Measurements from ENCODE around the gene PLS3.
"Not testable (repeated sequence)": the region's sequence is repeated elsewhere in the genome, so short reads cannot be mapped to it uniquely, and the experiment has no call there.

PLS3 gene

GRCh38 chrX:115639334-115639880 lies 78.4 kb downstream of the PLS3 start:
- H3K36me3 ChIP-seq (ENCODE audit: control insufficient read depth, insufficient read depth, low read length), result peaks cover 41% of the 10 kb centered on the region
- H3K4me3 ChIP-seq (ENCODE audit: extremely low read depth, insufficient read depth, low read length, poor library complexity, severe bottlenecking), result no peak overlapping the region
- H3K4me1 ChIP-seq (ENCODE audit: control insufficient read depth, insufficient read depth, low read length, poor library complexity, severe bottlenecking), result no peaks in the 10 kb centered on the region
- no peaks in the 10 kb centered on the region for H3K9me3 ChIP-seq (ENCODE audit: control insufficient read depth, low read length)
- H3K27ac ChIP-seq (ENCODE audit: low read depth, low read length, severe bottlenecking), result no peak overlapping the region
- WGBS, 2 experiments (ENCODE audit: insufficient coverage in 2 of 2), result 80 to 100% methylated on average over 1 to 2 of the region's 5 CpGs

GRCh38 chrX:115642311-115642710 lies 81.3 kb downstream of the PLS3 start:
- WGBS, 2 experiments (ENCODE audit: insufficient coverage in 2 of 2), result 60% methylated on average over 1 of the region's 2 CpGs; no CpG with 5 or more reads in 1 of the 2 experiments
- H3K4me3 ChIP-seq (ENCODE audit: extremely low read depth, insufficient read depth, low read length, poor library complexity, severe bottlenecking), result no peak overlapping the region
- H3K27ac ChIP-seq (ENCODE audit: low read depth, low read length, severe bottlenecking), result peak overlapping the region; percentile 31
- peaks cover 38% of the 10 kb centered on the region for H3K36me3 ChIP-seq (ENCODE audit: control insufficient read depth, insufficient read depth, low read length)
- H3K4me1 ChIP-seq (ENCODE audit: control insufficient read depth, insufficient read depth, low read length, poor library complexity, severe bottlenecking), result no peaks in the 10 kb centered on the region
- no peaks in the 10 kb centered on the region for H3K9me3 ChIP-seq (ENCODE audit: control insufficient read depth, low read length)

- Histone ChIP-seq H3K4me3 (ENCODE audit: extremely low read depth, insufficient read depth, low read length, poor library complexity, severe bottlenecking) (no peak overlapping the region), H3K9me3 (ENCODE audit: control insufficient read depth, low read length) (no peaks in the 10 kb centered on the region), H3K36me3 (ENCODE audit: control insufficient read depth, insufficient read depth, low read length) (peaks cover 39% of the 10 kb centered on the region), H3K4me1 (ENCODE audit: control insufficient read depth, insufficient read depth, low read length, poor library complexity, severe bottlenecking) (no peaks in the 10 kb centered on the region), H3K27ac (ENCODE audit: low read depth, low read length, severe bottlenecking) (no peak overlapping the region)
- 80% methylated on average over 1 of the region's 5 CpGs; no CpG with 5 or more reads in 1 of the 2 experiments for WGBS, 2 experiments (ENCODE audit: insufficient coverage in 2 of 2)
Measured at GRCh38 chrX:115642895-115643530, 82.0 kb downstream of the PLS3 start.

GRCh38 chrX:115644397-115644796 lies 83.4 kb downstream of the PLS3 start:
- H3K9me3 ChIP-seq (ENCODE audit: control insufficient read depth, low read length); H3K4me3 ChIP-seq (ENCODE audit: extremely low read depth, insufficient read depth, low read length, poor library complexity, severe bottlenecking); H3K27ac ChIP-seq (ENCODE audit: low read depth, low read length, severe bottlenecking); H3K4me1 ChIP-seq (ENCODE audit: control insufficient read depth, insufficient read depth, low read length, poor library complexity, severe bottlenecking): not testable (repeated sequence)
- peaks cover 48% of the 10 kb centered on the region for H3K36me3 ChIP-seq (ENCODE audit: control insufficient read depth, insufficient read depth, low read length)
- WGBS, 2 experiments (ENCODE audit: insufficient coverage in 2 of 2), result no CpG with 5 or more reads among the region's 5 CpGs

- Histone ChIP-seq H3K36me3 (ENCODE audit: control insufficient read depth, insufficient read depth, low read length) (peaks cover 54% of the 10 kb centered on the region), H3K4me1 (ENCODE audit: control insufficient read depth, insufficient read depth, low read length, poor library complexity, severe bottlenecking) (no peaks in the 10 kb centered on the region), H3K4me3 (ENCODE audit: extremely low read depth, insufficient read depth, low read length, poor library complexity, severe bottlenecking) (no peak overlapping the region), H3K9me3 (ENCODE audit: control insufficient read depth, low read length) (no peaks in the 10 kb centered on the region), H3K27ac (ENCODE audit: low read depth, low read length, severe bottlenecking) (no peak overlapping the region)
- 80 to 83% methylated on average over 1 to 2 of the region's 5 CpGs for WGBS, 2 experiments (ENCODE audit: insufficient coverage in 2 of 2)
Measured at GRCh38 chrX:115649461-115650063, 88.6 kb downstream of the PLS3 start.

GRCh38 chrX:115650449-115650848 lies 89.5 kb downstream of the PLS3 start:
- Histone ChIP-seq H3K4me1 (ENCODE audit: control insufficient read depth, insufficient read depth, low read length, poor library complexity, severe bottlenecking) (no peaks in the 10 kb centered on the region), H3K4me3 (ENCODE audit: extremely low read depth, insufficient read depth, low read length, poor library complexity, severe bottlenecking) (no peak overlapping the region), H3K36me3 (ENCODE audit: control insufficient read depth, insufficient read depth, low read length) (peaks cover 51% of the 10 kb centered on the region), H3K9me3 (ENCODE audit: control insufficient read depth, low read length) (no peaks in the 10 kb centered on the region), H3K27ac (ENCODE audit: low read depth, low read length, severe bottlenecking) (no peak overlapping the region)

GRCh38 chrX:115650916-115651315 lies 89.9 kb downstream of the PLS3 start:
- no CpG with 5 or more reads among the region's 2 CpGs for WGBS, 2 experiments (ENCODE audit: insufficient coverage in 2 of 2)
- Histone ChIP-seq H3K36me3 (ENCODE audit: control insufficient read depth, insufficient read depth, low read length) (peaks cover 47% of the 10 kb centered on the region), H3K27ac (ENCODE audit: low read depth, low read length, severe bottlenecking) (no peak overlapping the region), H3K9me3 (ENCODE audit: control insufficient read depth, low read length) (no peaks in the 10 kb centered on the region), H3K4me1 (ENCODE audit: control insufficient read depth, insufficient read depth, low read length, poor library complexity, severe bottlenecking) (no peaks in the 10 kb centered on the region), H3K4me3 (ENCODE audit: extremely low read depth, insufficient read depth, low read length, poor library complexity, severe bottlenecking) (no peak overlapping the region)

- Histone ChIP-seq H3K9me3 (ENCODE audit: control insufficient read depth, low read length) (no peaks in the 10 kb centered on the region), H3K4me1 (ENCODE audit: control insufficient read depth, insufficient read depth, low read length, poor library complexity, severe bottlenecking) (no peaks in the 10 kb centered on the region), H3K36me3 (ENCODE audit: control insufficient read depth, insufficient read depth, low read length) (peaks cover 40% of the 10 kb centered on the region), H3K4me3 (ENCODE audit: extremely low read depth, insufficient read depth, low read length, poor library complexity, severe bottlenecking) (no peak overlapping the region), H3K27ac (ENCODE audit: low read depth, low read length, severe bottlenecking) (no peak overlapping the region)
- 93 to 98% methylated on average over 4 to 5 of the region's 5 CpGs for WGBS, 2 experiments (ENCODE audit: insufficient coverage in 2 of 2)
Measured at GRCh38 chrX:115652221-115652620, 91.2 kb downstream of the PLS3 start.

GRCh38 chrX:115665122-115665521 lies 104.1 kb downstream of the PLS3 start:
- Histone ChIP-seq H3K9me3 (ENCODE audit: control insufficient read depth, low read length) (no peaks in the 10 kb centered on the region), H3K36me3 (ENCODE audit: control insufficient read depth, insufficient read depth, low read length) (no peaks in the 10 kb centered on the region), H3K4me1 (ENCODE audit: control insufficient read depth, insufficient read depth, low read length, poor library complexity, severe bottlenecking) (no peaks in the 10 kb centered on the region), H3K4me3 (ENCODE audit: extremely low read depth, insufficient read depth, low read length, poor library complexity, severe bottlenecking) (no peak overlapping the region), H3K27ac (ENCODE audit: low read depth, low read length, severe bottlenecking) (no peak overlapping the region)
- WGBS, 2 experiments (ENCODE audit: insufficient coverage in 2 of 2), result 91 to 95% methylated on average over 4 to 6 of the region's 9 CpGs

- Histone ChIP-seq H3K4me1 (ENCODE audit: control insufficient read depth, insufficient read depth, low read length, poor library complexity, severe bottlenecking) (no peaks in the 10 kb centered on the region), H3K4me3 (ENCODE audit: extremely low read depth, insufficient read depth, low read length, poor library complexity, severe bottlenecking) (no peak overlapping the region), H3K36me3 (ENCODE audit: control insufficient read depth, insufficient read depth, low read length) (no peaks in the 10 kb centered on the region), H3K9me3 (ENCODE audit: control insufficient read depth, low read length) (no peaks in the 10 kb centered on the region), H3K27ac (ENCODE audit: low read depth, low read length, severe bottlenecking) (no peak overlapping the region)
- WGBS, 2 experiments (ENCODE audit: insufficient coverage in 2 of 2), result no CpG with 5 or more reads among the region's 7 CpGs
Measured at GRCh38 chrX:115679460-115679859, 118.5 kb downstream of the PLS3 start.

- no peak overlapping the region for H3K27ac ChIP-seq (ENCODE audit: low read depth, low read length, severe bottlenecking)
- 0% methylated on average over 1 of the region's 4 CpGs; no CpG with 5 or more reads in 1 of the 2 experiments for WGBS, 2 experiments (ENCODE audit: insufficient coverage in 2 of 2)
- no peaks in the 10 kb centered on the region for H3K36me3 ChIP-seq (ENCODE audit: control insufficient read depth, insufficient read depth, low read length)
- no peaks in the 10 kb centered on the region for H3K4me1 ChIP-seq (ENCODE audit: control insufficient read depth, insufficient read depth, low read length, poor library complexity, severe bottlenecking)
- no peaks in the 10 kb centered on the region for H3K9me3 ChIP-seq (ENCODE audit: control insufficient read depth, low read length)
- no peak overlapping the region for H3K4me3 ChIP-seq (ENCODE audit: extremely low read depth, insufficient read depth, low read length, poor library complexity, severe bottlenecking)
Measured at GRCh38 chrX:115687595-115687994, 126.6 kb downstream of the PLS3 start.
